ENCODE data around the gene FAM9C. TPM values are rescaled to one million over a fixed set of nuclear protein-coding genes. Genes with fewer than 3 reads are reported as not detected.
A peak's percentile ranks its signal among the peaks of the same experiment; 100 is the strongest.

Gene FAM9C
- total and polyA plus RNA-seq, 2 of the 4 experiments (the other 2 are of a cell fraction): not detected

GRCh38 chrX:13023979-13024378 lies 20.4 kb downstream of the FAM9C start:
- H2AK9ac ChIP-seq (replicated peaks; ENCODE audit: low read depth, low read length, poor library complexity): no peak overlapping the region
- H3K4ac ChIP-seq (ENCODE audit: low read depth, low read length): peak overlapping the region; percentile 26; the same call in 1 of the 2 replicates
- no peaks in the 10 kb centered on the region for H3K36me3 ChIP-seq (ENCODE audit: control insufficient read depth, insufficient read depth, low read length)
- no peaks in the 10 kb centered on the region for H3K9me3 ChIP-seq (ENCODE audit: control insufficient read depth, insufficient read depth, low read length)
- no peak overlapping the region for H3K23ac ChIP-seq (ENCODE audit: low read depth, low read length)
- ChIA-PET CTCF (no interaction called here), POLR2A (ENCODE audit: unreplicated experiment) (no interaction called here)
- H2AK5ac ChIP-seq (ENCODE audit: low read depth, low read length): peak overlapping the region; percentile 36
- H2BK15ac ChIP-seq (ENCODE audit: low read depth, low read length): no peak overlapping the region
- H4K20me1 ChIP-seq (ENCODE audit: insufficient read depth, low read length): no peaks in the 10 kb centered on the region
- DNase-seq (no peak), ATAC-seq (ENCODE audit: low read depth) (no peak)
- H2BK5ac ChIP-seq (ENCODE audit: low read depth, low read length, poor library complexity, severe bottlenecking): no peak overlapping the region
- 69% methylated on average over 3 of the region's 4 CpGs; no CpG with 5 or more reads in 1 of the 2 experiments for WGBS, 2 experiments (ENCODE audit: extremely low coverage in 2 of 2, insufficient read length in 1 of 2)
- no peak overlapping the region for H3K4me2 ChIP-seq (ENCODE audit: low read depth, low read length)
- H3K4me1 ChIP-seq (ENCODE audit: control insufficient read depth, insufficient read depth, low read length): peaks cover 17% of the 10 kb centered on the region
- H4K8ac ChIP-seq (ENCODE audit: low read depth in 2 of 2, low read length in 2 of 2): no peak overlapping the region
- H3K9me1 ChIP-seq (ENCODE audit: insufficient read depth, low read length): no peaks in the 10 kb centered on the region
- no peak overlapping the region for H3K56ac ChIP-seq (ENCODE audit: extremely low read depth, insufficient read depth, low read length)
- peak overlapping the region; percentile 24 for H2BK120ac ChIP-seq (ENCODE audit: low read depth, low read length)
- intact Hi-C loops (cut with micrococcal nuclease) (no loop called here), dilution Hi-C loops (cut with HindIII; ENCODE audit: low sequenced_read_pairs, unreplicated experiment) (no loop called here), in situ Hi-C loops (cut with MboI; ENCODE audit: low sequenced_read_pairs) (no loop called here)
- no peak overlapping the region for H3K14ac ChIP-seq (replicated peaks; ENCODE audit: low read depth, low read length)
- H3K4me3 ChIP-seq (ENCODE audit: insufficient read depth, low read depth, low read length): no peak overlapping the region
- peak overlapping the region; percentile 80; the same call in 1 of the 2 replicates for H3K18ac ChIP-seq (ENCODE audit: low read depth, low read length)
- H3K79me1 ChIP-seq (ENCODE audit: low read depth in 1 of 2, low read length in 2 of 2): no peaks in the 10 kb centered on the region
- no peak overlapping the region for H3K27ac ChIP-seq (ENCODE audit: insufficient read depth, low read length)
- no peak overlapping the region for H3K9ac ChIP-seq (ENCODE audit: low read depth, low read length)
- TF ChIP-seq MXI1 (IDR thresholded peaks at IDR 0.05; ENCODE audit: borderline replicate concordance, low read depth, low read length) (no peak), RFX5 (IDR thresholded peaks at IDR 0.05; ENCODE audit: low read depth, low read length) (no peak), RAD21 (IDR thresholded peaks at IDR 0.05; ENCODE audit: low read length) (no peak), SMC3 (IDR thresholded peaks at IDR 0.05; ENCODE audit: low read depth, low read length) (no peak), CEBPB (IDR thresholded peaks at IDR 0.05; ENCODE audit: low read depth, low read length) (no peak), MAFK (IDR thresholded peaks at IDR 0.05; ENCODE audit: low read depth, low read length) (no peak), USF2 (IDR thresholded peaks at IDR 0.05; ENCODE audit: low read depth, low read length) (no peak), BHLHE40 (IDR thresholded peaks at IDR 0.05; ENCODE audit: low read depth, low read length) (no peak), CHD1 (IDR thresholded peaks at IDR 0.05; ENCODE audit: low read depth, low read length) (no peak), FOS (IDR thresholded peaks at IDR 0.05; ENCODE audit: low read depth, low read length) (no peak), NFE2L2 (IDR thresholded peaks at IDR 0.05; ENCODE audit: low read depth, low read length) (no peak), MAZ (IDR thresholded peaks at IDR 0.05; ENCODE audit: borderline replicate concordance, low read depth, low read length) (no peak), POLR2A (IDR thresholded peaks at IDR 0.05; ENCODE audit: low read depth, low read length) (no peak), RCOR1 (IDR thresholded peaks at IDR 0.05; ENCODE audit: insufficient replicate concordance, low read length) (no peak)
- TF ChIP-seq, protein P1, sequence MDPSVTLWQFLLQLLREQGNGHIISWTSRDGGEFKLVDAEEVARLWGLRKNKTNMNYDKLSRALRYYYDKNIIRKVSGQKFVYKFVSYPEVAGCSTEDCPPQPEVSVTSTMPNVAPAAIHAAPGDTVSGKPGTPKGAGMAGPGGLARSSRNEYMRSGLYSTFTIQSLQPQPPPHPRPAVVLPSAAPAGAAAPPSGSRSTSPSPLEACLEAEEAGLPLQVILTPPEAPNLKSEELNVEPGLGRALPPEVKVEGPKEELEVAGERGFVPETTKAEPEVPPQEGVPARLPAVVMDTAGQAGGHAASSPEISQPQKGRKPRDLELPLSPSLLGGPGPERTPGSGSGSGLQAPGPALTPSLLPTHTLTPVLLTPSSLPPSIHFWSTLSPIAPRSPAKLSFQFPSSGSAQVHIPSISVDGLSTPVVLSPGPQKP (IDR thresholded peaks at IDR 0.05; ENCODE audit: borderline replicate concordance, low read depth, low read length): no peak
- TF ChIP-seq, protein P2, sequence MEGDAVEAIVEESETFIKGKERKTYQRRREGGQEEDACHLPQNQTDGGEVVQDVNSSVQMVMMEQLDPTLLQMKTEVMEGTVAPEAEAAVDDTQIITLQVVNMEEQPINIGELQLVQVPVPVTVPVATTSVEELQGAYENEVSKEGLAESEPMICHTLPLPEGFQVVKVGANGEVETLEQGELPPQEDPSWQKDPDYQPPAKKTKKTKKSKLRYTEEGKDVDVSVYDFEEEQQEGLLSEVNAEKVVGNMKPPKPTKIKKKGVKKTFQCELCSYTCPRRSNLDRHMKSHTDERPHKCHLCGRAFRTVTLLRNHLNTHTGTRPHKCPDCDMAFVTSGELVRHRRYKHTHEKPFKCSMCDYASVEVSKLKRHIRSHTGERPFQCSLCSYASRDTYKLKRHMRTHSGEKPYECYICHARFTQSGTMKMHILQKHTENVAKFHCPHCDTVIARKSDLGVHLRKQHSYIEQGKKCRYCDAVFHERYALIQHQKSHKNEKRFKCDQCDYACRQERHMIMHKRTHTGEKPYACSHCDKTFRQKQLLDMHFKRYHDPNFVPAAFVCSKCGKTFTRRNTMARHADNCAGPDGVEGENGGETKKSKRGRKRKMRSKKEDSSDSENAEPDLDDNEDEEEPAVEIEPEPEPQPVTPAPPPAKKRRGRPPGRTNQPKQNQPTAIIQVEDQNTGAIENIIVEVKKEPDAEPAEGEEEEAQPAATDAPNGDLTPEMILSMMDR (conservative IDR thresholded peaks at IDR 0.05; ENCODE audit: low read depth, low read length): no peak
- peak overlapping the region; percentile 87 for H2BK20ac ChIP-seq (ENCODE audit: low read depth, low read length)
- no TSS peak for BruUV-seq (replicated peaks)
- H4K91ac ChIP-seq (ENCODE audit: insufficient read depth, low read depth, low read length): peak overlapping the region; percentile 54; the same call in 1 of the 2 replicates
- no peak overlapping the region for H2AFZ ChIP-seq (replicated peaks; ENCODE audit: low read length, poor library complexity)
- H3K27me3 ChIP-seq (ENCODE audit: control insufficient read depth, insufficient read depth, low read length): no peaks in the 10 kb centered on the region
- 0 out of 2 replicates have a peak overlapping the region, but pooled peaks have one; percentile 42 for H4K5ac ChIP-seq (ENCODE audit: low read depth, low read length)
